ENCODE data around the gene TREML2. TPM values are rescaled to one million over a fixed set of nuclear protein-coding genes. Genes with fewer than 3 reads are reported as not detected.

TREML2 gene
- total and polyA plus RNA-seq, 11 donors: 0.07 to 0.32 (median 0.09) TPM; not detected in 6

GRCh38 chr6:41150671-41151070 lies 50.3 kb downstream of the TREML2 start:
- 85 to 100% (median 96%) methylated on average over 1 of the region's 1 CpG for WGBS, 4 donors
- Histone ChIP-seq H3K27me3 (no peaks in the 10 kb centered on the region), H3K27ac (no peak overlapping the region), H3K4me3 (no peak overlapping the region), H3K36me3 (peaks cover 0 to 7% (median 0%) of the 10 kb centered on the region in 9 donors), H3K9me3 (no peaks in the 10 kb centered on the region), H3K4me1 (no peaks in the 10 kb centered on the region)
- DNase-seq: no peak
- intact Hi-C loops (cut with DNase I): no loop called here
- TF ChIP-seq POLR2A (IDR thresholded peaks at IDR 0.05) (no peak), CTCF (IDR thresholded peaks at IDR 0.05) (no peak)
- ATAC-seq: no peak

GRCh38 chr6:41147917-41148316 lies 53.0 kb downstream of the TREML2 start:
- H3K36me3 ChIP-seq: peaks cover 0 to 7% (median 0%) of the 10 kb centered on the region in 9 donors
- ATAC-seq (no peak), DNase-seq (no peak)
- no peaks in the 10 kb centered on the region for H3K9me3 ChIP-seq
- no peaks in the 10 kb centered on the region for H3K27me3 ChIP-seq
- 93 to 100% (median 99%) methylated on average over 1 of the region's 1 CpG for WGBS, 4 donors
- no peaks in the 10 kb centered on the region for H3K4me1 ChIP-seq
- no peak for TF ChIP-seq POLR2A (IDR thresholded peaks at IDR 0.05)
- no peak for TF ChIP-seq CTCF (IDR thresholded peaks at IDR 0.05)
- no peak overlapping the region for H3K27ac ChIP-seq
- H3K4me3 ChIP-seq: no peak overlapping the region
- intact Hi-C loops (cut with DNase I): no loop called here

Other genes with a start within 250 kb of the TREML2 start
- gene UNC5CL, start 161.9 kb downstream of the TREML2 start, total RNA-seq: 1 to 10 TPM in 1 of 9 donors, under 1 TPM in 8; 0.21 to 1.1 (median 0.50) TPM
- under 1 TPM; 0.50 to 0.65 TPM for gene UNC5CL, start 161.9 kb downstream of the TREML2 start, polyA plus RNA-seq
- gene TSPO2, start 158.7 kb downstream of the TREML2 start, total RNA-seq: not detected
- not detected for gene TSPO2, start 158.7 kb downstream of the TREML2 start, polyA plus RNA-seq
- 100 to 1,000 TPM; 139 to 524 (median 237) TPM for gene APOBEC2, start 147.9 kb downstream of the TREML2 start, total RNA-seq
- gene APOBEC2, start 147.9 kb downstream of the TREML2 start, polyA plus RNA-seq: 100 to 1,000 TPM in 1 of 2 donors, 10 to 100 TPM in 1; 72.3 to 237 TPM
- 10 to 100 TPM; 12.8 to 21.8 (median 17.7) TPM for gene OARD1, start 128.8 kb downstream of the TREML2 start, total RNA-seq
- 10 to 100 TPM; 26.6 to 28.1 TPM for gene OARD1, start 128.8 kb downstream of the TREML2 start, polyA plus RNA-seq
- 10 to 100 TPM in 4 of 9 donors, 1 to 10 TPM in 5; 6.5 to 12.5 (median 9.7) TPM for gene NFYA, start 128.2 kb downstream of the TREML2 start, total RNA-seq
- 1 to 10 TPM; 4.3 to 7.3 TPM for gene NFYA, start 128.2 kb downstream of the TREML2 start, polyA plus RNA-seq
- under 1 TPM in 1 of 9 donors, not detected in 8; 0.29 TPM for gene TREML1, start 46.8 kb downstream of the TREML2 start, total RNA-seq
- gene TREML1, start 46.8 kb downstream of the TREML2 start, polyA plus RNA-seq: under 1 TPM in 1 of 2 donors, not detected in 1; 0.07 TPM
- 10 to 100 TPM in 1 of 9 donors, 1 to 10 TPM in 4, under 1 TPM in 2, not detected in 2; 0.40 to 27.1 (median 1.4) TPM for gene TREM2, start 38.0 kb downstream of the TREML2 start, total RNA-seq
- 1 to 10 TPM in 1 of 2 donors, under 1 TPM in 1; 0.23 to 1.2 TPM for gene TREM2, start 38.0 kb downstream of the TREML2 start, polyA plus RNA-seq
- gene TREML4, start 27.2 kb upstream of the TREML2 start, total RNA-seq: not detected
- gene TREML4, start 27.2 kb upstream of the TREML2 start, polyA plus RNA-seq: under 1 TPM in 1 of 2 donors, not detected in 1; 0.07 TPM
- 10 to 100 TPM in 1 of 9 donors, 1 to 10 TPM in 3, under 1 TPM in 5; 0.19 to 11.8 (median 0.75) TPM for gene TREM1, start 85.5 kb upstream of the TREML2 start, total RNA-seq
- 10 to 100 TPM in 1 of 2 donors, under 1 TPM in 1; 0.38 to 18.4 TPM for gene TREM1, start 85.5 kb upstream of the TREML2 start, polyA plus RNA-seq
- not detected for gene NCR2, start 134.5 kb upstream of the TREML2 start, total RNA-seq
- not detected for gene NCR2, start 134.5 kb upstream of the TREML2 start, polyA plus RNA-seq

Measured in heart left ventricle (tissue), 16 donors.